Chondrocyte (in vitro differentiated cells): ENCODE results near the gene NT5DC4. TPM values are rescaled to one million over a fixed set of nuclear protein-coding genes. Genes with fewer than 3 reads are reported as not detected.

Source experiments
- DNase-seq: peaks from one replicate; pipeline ENCODE4 v3.0.0; 2021; ENCODE audit warnings: mixed read lengths, low spot score
- H3K27ac Mint-ChIP-seq: one replicate; pipeline ENCODE4 v1.8.0; 2021; ENCODE audit warnings: mild to moderate bottlenecking, moderate library complexity, mixed read lengths; ENCODE audit not compliant: unreplicated experiment
- H3K27me3 Mint-ChIP-seq: 2 replicates; pipeline ENCODE4 v1.8.0; 2021; ENCODE audit warnings: low read depth, mixed read lengths
- H3K36me3 Mint-ChIP-seq: 2 replicates; pipeline ENCODE4 v1.8.0; 2021; ENCODE audit warnings: low read depth, mixed read lengths
- H3K4me1 Mint-ChIP-seq: 2 replicates; pipeline ENCODE4 v1.8.0; 2021; ENCODE audit warnings: low read depth, mild to moderate bottlenecking, mixed read lengths
- H3K4me3 Mint-ChIP-seq: one replicate; pipeline ENCODE4 v1.8.0; 2021; ENCODE audit warnings: mild to moderate bottlenecking, moderate library complexity, mixed read lengths; ENCODE audit not compliant: unreplicated experiment
- H3K9me3 Mint-ChIP-seq: 2 replicates; pipeline ENCODE4 v1.8.0; 2021; ENCODE audit warnings: low read depth, mixed read lengths
- CTCF ChIP-seq: fragments of 200-600 bp; sonication (generic); IDR thresholded peaks from 2 replicates; pipeline ENCODE4 v1.5.0; 2021; ENCODE audit warnings: antibody characterized with exemption, mild to moderate bottlenecking, moderate library complexity
- total RNA-seq: library from RNA; stranded (reverse); gene quantifications from 3 replicates; pipeline ENCODE4 v1.2.1, GENCODE V29; 2021

Gene NT5DC4
- total RNA-seq, 1 donor from 2014 or later: not detected

- peak; percentile 96 for TF ChIP-seq CTCF
- Mint-ChIP-seq H3K27me3 (no peaks in the 10 kb centered on the region), H3K4me1 (peaks cover 17% of the 10 kb centered on the region), H3K27ac (peak overlapping the region; percentile 55), H3K36me3 (no peaks in the 10 kb centered on the region), H3K4me3 (no peak overlapping the region), H3K9me3 (no peaks in the 10 kb centered on the region)
- DNase-seq: no peak
Measured at GRCh38 chr2:112749755-112750559, 29.1 kb downstream of the NT5DC4 start.

GRCh38 chr2:112750560-112750843, 29.7 kb downstream of the NT5DC4 start:
- no peak for DNase-seq

GRCh38 chr2:112751451-112752197, 30.8 kb downstream of the NT5DC4 start:
- H3K4me1 Mint-ChIP-seq: peaks cover 17% of the 10 kb centered on the region
- H3K9me3 Mint-ChIP-seq: no peaks in the 10 kb centered on the region
- no peak for DNase-seq
- H3K4me3 Mint-ChIP-seq: no peak overlapping the region
- H3K36me3 Mint-ChIP-seq: no peaks in the 10 kb centered on the region
- no peak for TF ChIP-seq CTCF
- H3K27me3 Mint-ChIP-seq: no peaks in the 10 kb centered on the region
- H3K27ac Mint-ChIP-seq: peak overlapping the region; percentile 28

More at GRCh38 chr2:112750560-112750843, 29.7 kb downstream of the NT5DC4 start:
- no peaks in the 10 kb centered on the region for H3K9me3 Mint-ChIP-seq
- no peaks in the 10 kb centered on the region for H3K27me3 Mint-ChIP-seq
- no peak overlapping the region for H3K27ac Mint-ChIP-seq
- no peak overlapping the region for H3K4me3 Mint-ChIP-seq
- no peak for TF ChIP-seq CTCF
- H3K36me3 Mint-ChIP-seq: no peaks in the 10 kb centered on the region
- H3K4me1 Mint-ChIP-seq: peaks cover 17% of the 10 kb centered on the region

- no peaks in the 10 kb centered on the region for H3K27me3 Mint-ChIP-seq
- H3K4me3 Mint-ChIP-seq: no peak overlapping the region
- peaks cover 17% of the 10 kb centered on the region for H3K4me1 Mint-ChIP-seq
- peak overlapping the region; percentile 70 for H3K27ac Mint-ChIP-seq
- no peaks in the 10 kb centered on the region for H3K9me3 Mint-ChIP-seq
- DNase-seq: no peak
- H3K36me3 Mint-ChIP-seq: no peaks in the 10 kb centered on the region
- TF ChIP-seq CTCF: no peak
Measured at GRCh38 chr2:112752667-112753066, 31.8 kb downstream of the NT5DC4 start.

- no peak for DNase-seq
- Mint-ChIP-seq H3K9me3 (no peaks in the 10 kb centered on the region), H3K36me3 (no peaks in the 10 kb centered on the region), H3K4me3 (no peak overlapping the region), H3K4me1 (peaks cover 29% of the 10 kb centered on the region), H3K27me3 (no peaks in the 10 kb centered on the region), H3K27ac (no peak overlapping the region)
- TF ChIP-seq CTCF: no peak
Measured at GRCh38 chr2:112754564-112754963, 33.7 kb downstream of the NT5DC4 start.
